Endothelial cell (in vitro differentiated cells): ENCODE results near the gene FAM111A. TPM values are rescaled to one million over a fixed set of nuclear protein-coding genes. Genes with fewer than 3 reads are reported as not detected.
A peak's percentile ranks its signal among the peaks of the same experiment; 100 is the strongest.

Source experiments
- DNase-seq: peaks from one replicate; pipeline ENCODE4 v3.0.0; 2021; ENCODE audit warnings: low spot score
- H3K27ac Mint-ChIP-seq: one replicate; pipeline ENCODE4 v1.8.0; 2021; ENCODE audit warnings: mixed read lengths, inconsistent platforms; ENCODE audit not compliant: unreplicated experiment
- H3K27me3 Mint-ChIP-seq: one replicate; pipeline ENCODE4 v1.8.0; 2021; ENCODE audit warnings: mild to moderate bottlenecking, moderate library complexity, mixed read lengths, inconsistent platforms; ENCODE audit not compliant: unreplicated experiment
- H3K36me3 Mint-ChIP-seq: one replicate; pipeline ENCODE4 v1.8.0; 2021; ENCODE audit warnings: mild to moderate bottlenecking, low read depth, mixed read lengths, inconsistent platforms; ENCODE audit not compliant: unreplicated experiment
- H3K4me1 Mint-ChIP-seq: one replicate; pipeline ENCODE4 v1.8.0; 2021; ENCODE audit warnings: mild to moderate bottlenecking, mixed read lengths, inconsistent platforms; ENCODE audit not compliant: unreplicated experiment
- H3K4me3 Mint-ChIP-seq: one replicate; pipeline ENCODE4 v1.8.0; 2021; ENCODE audit warnings: mild to moderate bottlenecking, mixed read lengths, inconsistent platforms; ENCODE audit not compliant: unreplicated experiment
- H3K9me3 Mint-ChIP-seq: one replicate; pipeline ENCODE4 v1.8.0; 2021; ENCODE audit warnings: mixed read lengths, inconsistent platforms; ENCODE audit not compliant: unreplicated experiment
- total RNA-seq: library from RNA; stranded (reverse); fragmentation: NEBNext Ultra II Directional; extraction: Animal tissue kit (Norgen Biotek cat#: 25700); gene quantifications from one replicate; pipeline ENCODE4 v1.2.1, GENCODE V29; 2021; ENCODE audit not compliant: unreplicated experiment
- TF ChIP-seq, protein P1 (sequence below): fragments of 200-600 bp; sonication (generic); IDR thresholded peaks from one replicate; pipeline ENCODE4 v1.5.0; 2021; ENCODE audit warnings: antibody characterized with exemption; ENCODE audit not compliant: unreplicated experiment

Gene FAM111A
- total RNA-seq, 1 donor from 2014 or later: 30.8 TPM

DNA sequence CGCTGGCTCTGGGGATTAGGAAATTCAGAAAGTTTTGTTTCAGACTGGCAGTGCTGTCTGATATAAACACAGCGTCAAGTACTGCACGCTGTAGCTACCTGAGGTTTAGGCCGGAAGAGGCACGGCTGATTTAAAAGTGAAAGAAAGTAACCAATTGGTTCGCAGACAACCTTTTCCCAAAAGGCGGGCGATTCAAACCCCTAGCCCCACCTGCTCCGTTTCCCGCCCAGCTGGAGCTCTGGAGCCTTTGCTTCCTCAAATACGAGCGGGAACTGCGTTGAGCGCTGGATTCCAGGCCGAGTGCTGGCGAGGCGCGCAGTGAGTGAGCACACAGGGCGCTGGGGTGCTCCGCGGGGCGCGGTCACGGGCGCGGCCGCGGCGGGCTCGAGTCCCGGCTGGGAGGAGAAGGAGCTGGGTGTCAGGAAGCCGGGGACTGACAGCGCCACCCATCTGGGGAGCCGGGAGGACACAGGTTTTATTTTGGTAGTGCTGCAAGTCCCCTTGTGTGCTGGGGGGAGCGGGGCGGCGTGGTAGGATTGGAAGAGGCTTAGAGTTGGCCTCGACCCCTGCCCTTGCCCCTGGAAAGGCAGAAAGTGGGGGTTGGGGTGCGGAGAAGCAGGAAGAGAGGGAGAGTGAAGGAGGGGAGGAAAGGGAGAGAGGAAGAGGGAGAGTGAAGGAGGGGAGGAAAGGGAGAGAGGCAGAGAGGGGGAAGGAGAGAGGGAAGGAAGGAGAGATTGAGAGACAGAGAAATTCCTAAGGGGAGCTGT, 2.1 kb downstream of the FAM111A start:
- peak overlapping the region; percentile 74 for H3K4me3 Mint-ChIP-seq
- H3K27ac Mint-ChIP-seq: peak overlapping the region; percentile 85
- H3K36me3 Mint-ChIP-seq: peaks cover 5% of the 10 kb centered on the region
- peaks cover 22% of the 10 kb centered on the region for H3K4me1 Mint-ChIP-seq
- TF ChIP-seq, protein P1, sequence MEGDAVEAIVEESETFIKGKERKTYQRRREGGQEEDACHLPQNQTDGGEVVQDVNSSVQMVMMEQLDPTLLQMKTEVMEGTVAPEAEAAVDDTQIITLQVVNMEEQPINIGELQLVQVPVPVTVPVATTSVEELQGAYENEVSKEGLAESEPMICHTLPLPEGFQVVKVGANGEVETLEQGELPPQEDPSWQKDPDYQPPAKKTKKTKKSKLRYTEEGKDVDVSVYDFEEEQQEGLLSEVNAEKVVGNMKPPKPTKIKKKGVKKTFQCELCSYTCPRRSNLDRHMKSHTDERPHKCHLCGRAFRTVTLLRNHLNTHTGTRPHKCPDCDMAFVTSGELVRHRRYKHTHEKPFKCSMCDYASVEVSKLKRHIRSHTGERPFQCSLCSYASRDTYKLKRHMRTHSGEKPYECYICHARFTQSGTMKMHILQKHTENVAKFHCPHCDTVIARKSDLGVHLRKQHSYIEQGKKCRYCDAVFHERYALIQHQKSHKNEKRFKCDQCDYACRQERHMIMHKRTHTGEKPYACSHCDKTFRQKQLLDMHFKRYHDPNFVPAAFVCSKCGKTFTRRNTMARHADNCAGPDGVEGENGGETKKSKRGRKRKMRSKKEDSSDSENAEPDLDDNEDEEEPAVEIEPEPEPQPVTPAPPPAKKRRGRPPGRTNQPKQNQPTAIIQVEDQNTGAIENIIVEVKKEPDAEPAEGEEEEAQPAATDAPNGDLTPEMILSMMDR: no peak
- no peaks in the 10 kb centered on the region for H3K9me3 Mint-ChIP-seq
- DNase-seq: peak; percentile 70
- peaks cover 2% of the 10 kb centered on the region for H3K27me3 Mint-ChIP-seq

DNA sequence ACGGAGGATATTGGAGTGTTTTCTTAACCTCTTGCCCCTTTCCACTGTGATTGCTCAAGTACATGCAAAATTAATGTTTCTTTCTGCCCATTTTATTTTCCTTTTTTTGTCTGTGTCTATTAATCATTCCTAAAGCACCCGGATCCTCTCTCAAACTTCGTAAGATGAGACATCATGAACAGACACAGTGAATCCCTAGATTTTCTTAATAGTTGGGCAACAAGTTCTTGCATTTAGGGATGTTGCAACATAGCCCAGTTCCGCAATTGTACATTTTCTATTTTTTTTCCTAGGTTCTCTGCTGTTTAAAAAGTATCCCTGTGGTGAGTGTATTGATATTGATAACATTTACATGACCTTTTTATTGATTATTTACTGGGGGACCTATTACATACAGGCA, 2.9 kb downstream of the FAM111A start:
- Mint-ChIP-seq H3K36me3 (peaks cover 5% of the 10 kb centered on the region), H3K27ac (no peak overlapping the region), H3K27me3 (no peaks in the 10 kb centered on the region), H3K4me1 (peaks cover 22% of the 10 kb centered on the region), H3K9me3 (no peaks in the 10 kb centered on the region), H3K4me3 (no peak overlapping the region)
- TF ChIP-seq, protein P1: no peak
- DNase-seq: no peak

DNA sequence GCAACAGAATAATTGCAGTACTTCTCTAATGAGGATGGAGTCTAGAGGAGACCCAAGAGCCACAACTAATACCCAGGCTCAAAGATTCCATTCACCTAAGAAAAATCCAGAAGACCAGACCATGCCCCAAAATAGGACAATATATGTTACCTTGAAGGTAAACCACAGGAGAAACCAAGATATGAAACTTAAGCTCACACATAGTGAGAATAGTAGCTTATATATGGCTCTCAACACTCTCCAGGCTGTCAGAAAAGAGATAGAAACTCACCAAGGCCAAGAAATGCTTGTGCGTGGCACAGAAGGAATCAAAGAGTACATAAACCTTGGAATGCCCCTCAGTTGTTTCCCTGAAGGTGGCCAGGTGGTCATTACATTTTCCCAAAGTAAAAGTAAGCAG, 9.1 kb downstream of the FAM111A start:
- no peaks in the 10 kb centered on the region for H3K9me3 Mint-ChIP-seq
- TF ChIP-seq, protein P1: no peak
- H3K27me3 Mint-ChIP-seq: no peaks in the 10 kb centered on the region
- no peak overlapping the region for H3K4me3 Mint-ChIP-seq
- H3K36me3 Mint-ChIP-seq: no peaks in the 10 kb centered on the region
- DNase-seq: no peak
- no peak overlapping the region for H3K27ac Mint-ChIP-seq
- no peaks in the 10 kb centered on the region for H3K4me1 Mint-ChIP-seq

DNA sequence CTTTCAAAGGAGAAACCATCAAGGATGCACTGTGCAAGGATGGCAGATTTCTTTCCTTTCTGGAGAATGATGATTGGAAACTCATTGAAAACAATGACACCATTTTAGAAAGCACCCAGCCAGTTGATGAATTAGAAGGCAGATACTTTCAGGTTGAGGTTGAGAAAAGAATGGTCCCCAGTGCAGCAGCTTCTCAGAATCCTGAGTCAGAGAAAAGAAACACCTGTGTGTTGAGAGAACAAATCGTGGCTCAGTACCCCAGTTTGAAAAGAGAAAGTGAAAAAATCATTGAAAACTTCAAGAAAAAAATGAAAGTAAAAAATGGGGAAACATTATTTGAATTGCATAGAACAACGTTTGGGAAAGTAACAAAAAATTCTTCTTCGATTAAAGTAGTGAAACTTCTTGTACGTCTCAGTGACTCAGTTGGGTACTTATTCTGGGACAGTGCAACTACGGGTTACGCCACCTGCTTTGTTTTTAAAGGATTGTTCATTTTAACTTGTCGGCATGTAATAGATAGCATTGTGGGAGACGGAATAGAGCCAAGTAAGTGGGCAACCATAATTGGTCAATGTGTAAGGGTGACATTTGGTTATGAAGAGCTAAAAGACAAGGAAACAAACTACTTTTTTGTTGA, 9.8 kb downstream of the FAM111A start:
- TF ChIP-seq, protein P1: no peak
- no peaks in the 10 kb centered on the region for H3K4me1 Mint-ChIP-seq
- no peak overlapping the region for H3K27ac Mint-ChIP-seq
- no peak overlapping the region for H3K4me3 Mint-ChIP-seq
- no peaks in the 10 kb centered on the region for H3K9me3 Mint-ChIP-seq
- no peaks in the 10 kb centered on the region for H3K27me3 Mint-ChIP-seq
- no peaks in the 10 kb centered on the region for H3K36me3 Mint-ChIP-seq
- DNase-seq: no peak

DNA sequence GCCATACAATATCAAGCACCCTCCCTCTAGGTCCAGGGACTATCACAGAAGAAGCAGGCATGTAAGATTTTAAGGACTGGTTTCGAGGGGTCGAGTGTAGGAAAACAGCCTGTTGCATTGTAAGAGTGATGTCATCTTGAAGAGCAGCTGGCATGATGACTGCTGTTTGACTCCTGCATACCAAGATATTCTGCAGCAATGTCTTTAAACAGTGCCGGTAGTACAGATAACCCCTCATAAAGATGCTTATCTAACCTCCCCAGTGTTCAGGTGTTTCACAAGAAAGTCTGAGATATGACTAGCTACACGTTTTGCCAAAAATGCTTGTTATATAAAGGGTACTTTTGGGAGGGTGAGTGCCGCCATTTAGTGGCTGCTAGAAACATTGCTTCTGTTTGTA, 12.0 kb downstream of the FAM111A start:
- Mint-ChIP-seq H3K36me3 (no peaks in the 10 kb centered on the region), H3K27ac (no peak overlapping the region), H3K4me3 (no peak overlapping the region), H3K4me1 (peaks cover 8% of the 10 kb centered on the region), H3K9me3 (no peaks in the 10 kb centered on the region), H3K27me3 (peaks cover 1% of the 10 kb centered on the region)
- DNase-seq: no peak
- TF ChIP-seq, protein P1: no peak
